HEK293 (cell line): ENCODE measurements around the gene REV3L.

Experiments
- CTCF ChIA-PET: fragments of 350-600 bp; formaldehyde crosslinking; extraction: SDS; loops from one replicate; lab custom pipeline; 2021; ENCODE audit warnings: antibody characterized with exemption; lab: Yijun Ruan, JAX
- POLR2A ChIA-PET: fragments of 300-600 bp; formaldehyde crosslinking; extraction: SDS; loops from one replicate; lab custom pipeline; 2020; ENCODE audit warnings: antibody characterized with exemption, inconsistent platforms; lab: Yijun Ruan, JAX
- H3K27ac ChIP-seq: fragments of 200-500 bp; sonication (Bioruptor generic); 2 replicates; pipeline ENCODE4 v1.5.1; 2014; ENCODE audit warnings: low read depth, low read length, control low read depth, inconsistent platforms; ENCODE audit errors: extremely low read depth
- H3K36me3 ChIP-seq, 2 experiments: fragments of 200-500 bp in 1 of 2; sonication (Bioruptor generic) in 1 of 2; 1 replicate in 1 of 2; 2 replicates in 1 of 2; pipeline ENCODE4 v1.5.1; 2014 to 2017; ENCODE audit warnings: inconsistent platforms in 2 of 2, low read length in 2 of 2; ENCODE audit not compliant: control insufficient read depth in 2 of 2, insufficient read depth in 1 of 2
- H3K4me1 ChIP-seq: fragments of 200-500 bp; sonication (Bioruptor generic); 2 replicates; pipeline ENCODE4 v1.5.1; 2014; ENCODE audit warnings: mild to moderate bottlenecking, low read length, inconsistent platforms; ENCODE audit not compliant: control insufficient read depth, insufficient read depth
- H3K4me3 ChIP-seq: 2 replicates; pipeline ENCODE4 v1.5.1; 2011; ENCODE audit warnings: low read depth, mild to moderate bottlenecking, control low read depth, low read length, moderate library complexity
- H3K9me3 ChIP-seq: fragments of 200-500 bp; sonication (Bioruptor generic); 2 replicates; pipeline ENCODE4 v1.5.1; 2014; ENCODE audit warnings: low read depth, low read length, inconsistent platforms; ENCODE audit not compliant: control insufficient read depth, insufficient read depth
- MZF1 ChIP-seq: fragments of 450-650 bp; formaldehyde crosslinking; IDR thresholded peaks from 2 replicates; pipeline ENCODE4 v1.5.1; 2017; ENCODE audit warnings: missing biosample characterization, missing genetic modification characterization, borderline replicate concordance
- RBAK ChIP-seq: fragments of 450-650 bp; formaldehyde crosslinking; IDR thresholded peaks from 2 replicates; pipeline ENCODE4 v1.5.1; 2016; ENCODE audit warnings: missing biosample characterization, missing genetic modification characterization
- SP3 ChIP-seq: fragments of 450-650 bp; formaldehyde crosslinking; IDR thresholded peaks from 2 replicates; pipeline ENCODE4 v1.5.1; 2016; ENCODE audit warnings: missing biosample characterization, missing genetic modification characterization
- YY2 ChIP-seq: fragments of 450-650 bp; formaldehyde crosslinking; IDR thresholded peaks from 2 replicates; pipeline ENCODE4 v1.5.1; 2016; ENCODE audit warnings: missing biosample characterization, missing genetic modification characterization
- ZBTB48 ChIP-seq: fragments of 450-650 bp; formaldehyde crosslinking; IDR thresholded peaks from 2 replicates; pipeline ENCODE4 v1.5.1; 2016; ENCODE audit warnings: missing biosample characterization, missing genetic modification characterization
- ZFHX2 ChIP-seq: fragments of 450-650 bp; formaldehyde crosslinking; conservative IDR thresholded peaks from 2 replicates; pipeline ENCODE4 v1.5.1; 2016; ENCODE audit warnings: missing biosample characterization, missing genetic modification characterization
- ZNF114 ChIP-seq: fragments of 450-650 bp; formaldehyde crosslinking; IDR thresholded peaks from 2 replicates; pipeline ENCODE4 v1.5.0; 2017; ENCODE audit warnings: missing biosample characterization, missing genetic modification characterization
- ZNF155 ChIP-seq: fragments of 450-650 bp; formaldehyde crosslinking; IDR thresholded peaks from 2 replicates; pipeline ENCODE4 v1.5.1; 2016; ENCODE audit warnings: missing biosample characterization, missing genetic modification characterization
- ZNF16 ChIP-seq: fragments of 450-650 bp; formaldehyde crosslinking; IDR thresholded peaks from 2 replicates; pipeline ENCODE4 v1.5.1; 2016; ENCODE audit warnings: low read depth, missing biosample characterization, missing genetic modification characterization
- ZNF174 ChIP-seq: fragments of 450-650 bp; formaldehyde crosslinking; IDR thresholded peaks from 2 replicates; pipeline ENCODE4 v1.5.0; 2017; ENCODE audit warnings: missing biosample characterization, mild to moderate bottlenecking, missing genetic modification characterization
- ZNF184 ChIP-seq: fragments of 450-650 bp; IDR thresholded peaks from 2 replicates; pipeline ENCODE4 v1.5.1; 2018; ENCODE audit warnings: missing biosample characterization, mild to moderate bottlenecking, missing genetic modification characterization
- ZNF292 ChIP-seq: fragments of 450-650 bp; formaldehyde crosslinking; IDR thresholded peaks from 2 replicates; pipeline ENCODE4 v1.5.1; 2016; ENCODE audit warnings: low read depth, missing biosample characterization, missing genetic modification characterization, borderline replicate concordance
- ZNF394 ChIP-seq: fragments of 450-650 bp; formaldehyde crosslinking; IDR thresholded peaks from 2 replicates; pipeline ENCODE4 v1.5.1; 2016; ENCODE audit warnings: missing biosample characterization, missing genetic modification characterization, mild to moderate bottlenecking, moderate library complexity, borderline replicate concordance
- ZNF549 ChIP-seq: fragments of 450-650 bp; IDR thresholded peaks from 2 replicates; pipeline ENCODE4 v1.5.1; 2018; ENCODE audit warnings: missing biosample characterization, missing genetic modification characterization, mild to moderate bottlenecking, inconsistent platforms, moderate library complexity
- ZNF571 ChIP-seq: fragments of 450-650 bp; formaldehyde crosslinking; IDR thresholded peaks from 2 replicates; pipeline ENCODE4 v1.5.0; 2017; ENCODE audit warnings: missing biosample characterization, missing genetic modification characterization
- ZNF621 ChIP-seq: fragments of 450-650 bp; formaldehyde crosslinking; IDR thresholded peaks from 2 replicates; pipeline ENCODE4 v1.5.1; 2017; ENCODE audit warnings: missing biosample characterization, missing genetic modification characterization
- ZNF629 ChIP-seq: fragments of 450-650 bp; formaldehyde crosslinking; IDR thresholded peaks from 2 replicates; pipeline ENCODE4 v1.5.1; 2017; ENCODE audit warnings: missing biosample characterization, missing genetic modification characterization
- ZNF768 ChIP-seq: fragments of 450-650 bp; formaldehyde crosslinking; IDR thresholded peaks from 2 replicates; pipeline ENCODE4 v1.5.1; 2018; ENCODE audit warnings: missing biosample characterization, mild to moderate bottlenecking, missing genetic modification characterization
- ZNF830 ChIP-seq: fragments of 450-650 bp; IDR thresholded peaks from 2 replicates; pipeline ENCODE4 v1.5.0; 2018; ENCODE audit warnings: missing biosample characterization, missing genetic modification characterization, low read depth, mild to moderate bottlenecking, moderate library complexity
- TF ChIP-seq, protein P1 (sequence below): fragments of 450-650 bp; formaldehyde crosslinking; IDR thresholded peaks from 2 replicates; pipeline ENCODE4 v1.5.1; 2017; ENCODE audit warnings: missing biosample characterization, missing genetic modification characterization
- TF ChIP-seq, protein P2 (sequence below): fragments of 450-650 bp; formaldehyde crosslinking; IDR thresholded peaks from 2 replicates; pipeline ENCODE4 v1.5.1; 2016; ENCODE audit warnings: missing biosample characterization, missing genetic modification characterization

The REV3L gene

DNA sequence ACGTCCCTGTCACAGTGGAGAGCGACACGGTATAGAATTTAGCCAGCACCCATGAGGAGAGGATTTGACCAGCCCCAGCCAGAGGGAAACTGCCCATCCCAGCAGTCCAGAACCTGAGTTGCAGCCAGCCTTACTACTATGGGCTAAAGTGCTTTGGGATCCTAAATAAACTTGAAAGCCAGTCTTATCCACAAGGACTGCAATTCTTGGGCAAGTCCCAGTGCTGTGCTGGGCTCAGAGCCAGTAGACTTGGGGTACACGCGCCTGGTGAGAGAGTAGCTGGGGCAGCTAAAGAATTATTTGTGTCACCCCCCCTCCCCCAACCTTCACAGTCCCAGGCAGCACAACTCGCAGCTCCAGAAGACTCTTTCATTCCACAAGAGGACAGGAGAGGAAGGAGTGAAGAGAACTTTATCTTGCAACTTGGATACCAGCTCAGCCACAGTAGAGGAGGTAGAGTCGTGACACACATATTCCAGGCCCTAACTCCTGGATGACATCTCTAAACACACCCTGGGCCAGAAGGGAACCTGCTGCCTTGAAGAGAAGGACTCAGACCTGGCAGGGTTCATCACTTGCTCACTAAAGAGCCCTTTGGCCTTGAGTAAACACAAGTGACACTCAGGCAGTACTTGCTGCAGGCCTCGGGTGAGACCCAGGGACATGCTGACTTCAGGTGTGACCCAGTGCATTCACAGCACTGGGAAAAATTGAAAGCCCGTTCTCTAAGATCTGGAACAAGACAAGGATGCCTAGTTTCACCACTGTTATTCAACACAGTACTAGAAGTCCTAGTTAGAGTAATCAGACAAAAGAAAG, 100.3 kb downstream of the REV3L start:
- no peak for TF ChIP-seq ZNF292 (tag by site-specific recombination)
- TF ChIP-seq YY2, result no peak
- TF ChIP-seq ZNF174, result no peak
- TF ChIP-seq, protein P1, sequence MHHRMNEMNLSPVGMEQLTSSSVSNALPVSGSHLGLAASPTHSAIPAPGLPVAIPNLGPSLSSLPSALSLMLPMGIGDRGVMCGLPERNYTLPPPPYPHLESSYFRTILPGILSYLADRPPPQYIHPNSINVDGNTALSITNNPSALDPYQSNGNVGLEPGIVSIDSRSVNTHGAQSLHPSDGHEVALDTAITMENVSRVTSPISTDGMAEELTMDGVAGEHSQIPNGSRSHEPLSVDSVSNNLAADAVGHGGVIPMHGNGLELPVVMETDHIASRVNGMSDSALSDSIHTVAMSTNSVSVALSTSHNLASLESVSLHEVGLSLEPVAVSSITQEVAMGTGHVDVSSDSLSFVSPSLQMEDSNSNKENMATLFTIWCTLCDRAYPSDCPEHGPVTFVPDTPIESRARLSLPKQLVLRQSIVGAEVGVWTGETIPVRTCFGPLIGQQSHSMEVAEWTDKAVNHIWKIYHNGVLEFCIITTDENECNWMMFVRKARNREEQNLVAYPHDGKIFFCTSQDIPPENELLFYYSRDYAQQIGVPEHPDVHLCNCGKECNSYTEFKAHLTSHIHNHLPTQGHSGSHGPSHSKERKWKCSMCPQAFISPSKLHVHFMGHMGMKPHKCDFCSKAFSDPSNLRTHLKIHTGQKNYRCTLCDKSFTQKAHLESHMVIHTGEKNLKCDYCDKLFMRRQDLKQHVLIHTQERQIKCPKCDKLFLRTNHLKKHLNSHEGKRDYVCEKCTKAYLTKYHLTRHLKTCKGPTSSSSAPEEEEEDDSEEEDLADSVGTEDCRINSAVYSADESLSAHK (tag by site-specific recombination), result no peak
- no peak for TF ChIP-seq SP3 (tag by site-specific recombination)
- CTCF ChIA-PET, result no interaction called here
- no peaks in the 10 kb centered on the region for H3K9me3 ChIP-seq
- no peak overlapping the region for H3K4me3 ChIP-seq
- H3K4me1 ChIP-seq, result no peaks in the 10 kb centered on the region
- POLR2A ChIA-PET, result no interaction called here
- peaks cover 25 to 68% of the 10 kb centered on the region in 2 experiments for H3K36me3 ChIP-seq
- no peak overlapping the region for H3K27ac ChIP-seq

DNA sequence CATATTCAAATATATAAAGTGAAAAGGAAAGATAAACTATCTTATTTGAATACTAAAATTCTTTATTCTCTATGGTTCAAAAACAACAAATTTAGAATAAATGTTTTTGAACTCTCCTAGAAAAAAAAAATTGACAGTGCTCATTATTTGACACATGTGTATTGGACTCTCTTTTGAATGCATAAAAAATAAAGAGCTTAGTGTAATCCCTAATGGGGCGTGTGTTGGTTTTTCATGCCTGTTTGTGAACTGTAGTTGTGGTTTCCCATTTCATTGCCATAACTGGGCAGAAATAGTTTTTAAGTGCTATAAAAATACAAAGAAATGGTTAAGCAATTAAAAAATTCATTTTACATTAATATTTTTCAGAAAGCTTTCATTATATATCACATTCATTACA, 101.3 kb downstream of the REV3L start:
- Histone ChIP-seq H3K4me3 (no peak overlapping the region), H3K4me1 (no peaks in the 10 kb centered on the region), H3K27ac (no peak overlapping the region), H3K36me3 (peaks cover 29 to 66% of the 10 kb centered on the region in 2 experiments), H3K9me3 (no peaks in the 10 kb centered on the region)
- no peak for TF ChIP-seq ZNF184 (tag by site-specific recombination)
- no peak for TF ChIP-seq ZNF549 (tag by site-specific recombination)
- TF ChIP-seq RBAK, result no peak
- TF ChIP-seq ZNF292 (tag by site-specific recombination), result no peak
- no peak for TF ChIP-seq ZNF394 (tag by site-specific recombination)
- no peak for TF ChIP-seq MZF1
- no peak for TF ChIP-seq ZNF768 (tag by site-specific recombination)
- no peak for TF ChIP-seq ZNF571 (tag by site-specific recombination)
- TF ChIP-seq, protein P2, sequence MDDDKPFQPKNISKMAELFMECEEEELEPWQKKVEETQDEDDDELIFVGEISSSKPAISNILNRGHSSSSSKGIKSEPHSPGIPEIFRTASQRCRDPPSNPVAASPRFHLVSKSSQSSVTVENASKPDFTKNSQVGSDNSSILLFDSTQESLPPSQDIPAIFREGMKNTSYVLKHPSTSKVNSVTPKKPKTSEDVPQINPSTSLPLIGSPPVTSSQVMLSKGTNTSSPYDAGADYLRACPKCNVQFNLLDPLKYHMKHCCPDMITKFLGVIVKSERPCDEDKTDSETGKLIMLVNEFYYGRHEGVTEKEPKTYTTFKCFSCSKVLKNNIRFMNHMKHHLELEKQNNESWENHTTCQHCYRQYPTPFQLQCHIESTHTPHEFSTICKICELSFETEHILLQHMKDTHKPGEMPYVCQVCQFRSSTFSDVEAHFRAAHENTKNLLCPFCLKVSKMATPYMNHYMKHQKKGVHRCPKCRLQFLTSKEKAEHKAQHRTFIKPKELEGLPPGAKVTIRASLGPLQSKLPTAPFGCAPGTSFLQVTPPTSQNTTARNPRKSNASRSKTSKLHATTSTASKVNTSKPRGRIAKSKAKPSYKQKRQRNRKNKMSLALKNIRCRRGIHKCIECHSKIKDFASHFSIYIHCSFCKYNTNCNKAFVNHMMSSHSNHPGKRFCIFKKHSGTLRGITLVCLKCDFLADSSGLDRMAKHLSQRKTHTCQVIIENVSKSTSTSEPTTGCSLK (tag by site-specific recombination), result no peak
- no peak for TF ChIP-seq ZNF830 (tag by site-specific recombination)
- no peak for TF ChIP-seq ZNF16
- no peak for TF ChIP-seq ZFHX2 (tag by site-specific recombination)
- TF ChIP-seq ZNF621 (tag by site-specific recombination), result no peak
- TF ChIP-seq ZNF629 (tag by site-specific recombination), result no peak
- TF ChIP-seq ZNF114, result no peak
- no peak for TF ChIP-seq ZBTB48 (tag by site-specific recombination)
- no peak for TF ChIP-seq ZNF155 (tag by site-specific recombination)
- CTCF ChIA-PET, result interaction anchor here (0.6 to 1.6 kb wide), 5 partner anchors 17 to 371 kb away, joined by 3 to 7 read pairs (median 4); partner anchors contain the start of gene REV3L
- POLR2A ChIA-PET, result no interaction called here
